Bone marrow (tissue), 2 donors: ENCODE results near the gene CCDC197.

Experiments
- DNase-seq, 2 donors: peaks; one replicate each; lab custom pipeline; 2025; lab: John Stamatoyannopoulos, UW

Gene CCDC197

GRCh38 chr14:94043111-94043755, 46.1 kb downstream of the CCDC197 start:
- no peak for DNase-seq

- no peak for DNase-seq
These were observed 46.8 kb downstream of the CCDC197 start for GRCh38 chr14:94043756-94044475.

DNA sequence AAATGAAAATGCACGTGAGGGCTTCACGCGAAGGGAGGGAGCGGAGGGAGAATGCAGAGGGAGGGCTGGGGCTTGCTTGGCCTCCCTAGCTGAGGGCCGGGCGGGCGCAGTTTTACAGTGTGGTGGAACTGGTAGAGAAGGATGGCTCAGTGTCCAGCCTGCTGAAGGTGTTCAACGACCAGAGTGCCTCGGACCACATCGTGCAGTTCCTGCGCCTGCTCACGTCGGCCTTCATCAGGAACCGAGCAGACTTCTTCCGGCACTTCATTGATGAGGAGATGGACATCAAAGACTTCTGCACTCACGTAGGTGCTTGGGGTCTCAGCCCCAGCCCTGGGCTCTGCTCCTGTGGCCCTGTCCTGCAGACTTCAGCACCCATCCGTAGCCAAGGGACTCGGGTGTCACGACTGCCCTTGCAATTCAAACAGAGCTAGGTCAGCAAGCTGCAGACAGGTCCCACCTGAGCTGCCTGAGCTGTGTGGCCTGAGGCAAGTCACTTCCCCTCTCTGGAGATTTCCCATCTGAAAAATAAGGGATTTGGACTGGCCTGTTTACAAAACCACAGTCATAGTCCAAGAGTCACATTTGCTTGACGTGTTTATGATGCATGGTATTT, 47.5 kb downstream of the CCDC197 start:
- DNase-seq = no peak

DNA sequence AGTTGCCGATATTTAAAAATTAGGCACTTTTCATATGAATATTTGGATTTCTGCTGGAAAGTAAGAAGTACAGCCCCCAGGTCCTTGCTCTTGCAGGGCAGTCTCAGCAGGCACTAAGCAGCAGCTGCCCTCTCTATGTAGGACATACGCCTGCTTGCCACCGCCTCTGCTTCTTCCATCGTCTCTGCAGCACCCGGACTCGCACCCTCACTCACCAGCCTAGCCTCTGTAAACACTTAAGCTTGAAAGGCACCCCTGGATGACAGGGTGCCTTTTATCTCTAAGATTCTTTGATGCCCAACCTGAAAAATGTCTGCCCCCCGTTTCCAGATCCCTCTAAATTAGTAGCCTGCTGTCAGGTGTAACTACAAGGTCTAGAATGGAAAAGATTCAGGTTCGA, 48.0 kb downstream of the CCDC197 start:
- DNase-seq = no peak

GRCh38 chr14:94045563-94046345, 48.7 kb downstream of the CCDC197 start:
- DNase-seq = no peak

GRCh38 chr14:94046696-94047250, 49.7 kb downstream of the CCDC197 start:
- DNase-seq = no peak

DNA sequence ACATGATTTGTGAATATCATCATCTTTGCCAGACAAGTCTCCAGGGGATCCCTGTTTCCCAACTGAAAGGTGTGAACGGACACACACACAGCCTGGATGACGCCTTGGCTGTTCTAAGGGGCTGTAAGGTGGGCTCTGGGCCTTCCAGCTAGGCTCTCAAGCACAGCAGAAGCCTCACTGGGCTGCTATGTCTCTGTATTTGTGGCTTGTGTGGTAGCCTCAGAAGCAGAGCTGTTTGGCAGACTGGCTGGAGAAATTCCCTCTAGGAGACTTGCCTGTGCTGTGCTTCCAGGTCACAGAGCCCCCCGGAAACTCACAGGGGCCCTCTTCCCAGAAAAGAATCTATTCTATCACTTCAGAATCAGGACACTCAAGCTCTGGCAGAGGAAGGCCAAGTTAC, 50.5 kb downstream of the CCDC197 start:
- DNase-seq = no peak

DNA sequence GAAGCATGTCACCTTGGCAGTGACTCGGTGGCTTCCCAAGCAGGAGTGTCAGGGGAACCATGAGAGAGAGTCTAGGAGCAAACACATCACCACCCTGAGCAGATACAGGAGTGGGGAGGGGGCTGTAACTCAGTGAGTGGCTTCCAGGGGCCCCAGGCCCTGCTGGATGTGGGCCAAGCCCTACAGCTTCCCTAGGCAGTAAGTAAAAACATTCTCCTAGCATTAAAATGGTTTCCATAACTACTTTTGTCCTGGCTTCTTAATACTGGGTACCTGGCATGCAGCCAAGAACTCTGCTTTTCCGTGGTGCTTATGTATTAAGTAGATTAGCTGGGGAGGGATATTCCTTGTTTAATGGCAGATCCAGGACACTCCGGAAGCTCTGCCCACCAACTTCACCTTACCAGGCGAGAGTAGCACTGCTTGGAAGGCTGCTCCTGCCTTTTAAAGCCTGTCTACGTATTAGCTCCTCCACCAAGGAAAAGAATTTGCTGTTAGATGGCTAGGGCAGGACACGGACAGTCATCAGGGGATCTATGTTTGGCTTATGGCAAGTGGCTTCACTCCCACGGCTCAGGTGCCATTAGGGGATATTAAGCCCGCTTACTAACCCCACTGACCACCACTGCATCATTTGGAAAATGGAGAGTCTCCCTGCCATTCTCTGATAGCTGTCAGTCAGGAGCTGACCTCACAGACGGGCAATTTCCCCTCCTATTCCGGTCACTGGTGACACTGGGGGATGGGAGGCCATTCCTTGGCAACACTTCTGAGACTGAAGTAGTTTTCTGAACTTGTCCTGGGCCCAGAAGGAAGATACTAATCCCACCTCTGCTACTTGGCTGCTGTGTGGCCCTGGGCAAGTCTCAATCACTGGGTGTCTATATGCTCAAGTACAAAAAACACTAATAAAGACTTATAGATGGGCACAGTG, 51.9 kb downstream of the CCDC197 start:
- DNase-seq = no peak

GRCh38 chr14:94049625-94050023, 52.5 kb downstream of the CCDC197 start:
- no peak for DNase-seq

GRCh38 chr14:94050231-94050880, 53.3 kb downstream of the CCDC197 start:
- no peak for DNase-seq

DNA sequence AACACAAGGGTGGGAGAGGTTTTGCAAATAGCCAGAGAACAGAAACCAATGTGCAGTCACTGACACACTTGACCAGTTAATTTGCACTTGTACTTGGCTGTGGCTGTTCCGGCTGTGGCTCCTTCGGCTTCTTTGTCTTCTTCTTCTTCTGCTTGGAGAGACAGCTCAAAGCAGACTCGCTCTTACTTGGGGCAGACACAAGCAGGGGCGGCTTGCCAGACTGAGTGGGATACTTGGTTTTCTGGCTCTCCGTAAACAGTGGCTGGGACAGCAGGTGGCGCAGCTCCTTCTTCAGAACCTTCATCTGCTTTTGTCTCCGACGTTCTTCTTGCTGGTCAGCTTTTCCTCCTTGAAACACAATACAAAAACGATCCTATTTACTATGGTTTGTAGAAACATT, 54.0 kb downstream of the CCDC197 start:
- no peak for DNase-seq

- no peak for DNase-seq
These were observed 54.7 kb downstream of the CCDC197 start for GRCh38 chr14:94051779-94052178.

- no peak for DNase-seq
These were observed 55.1 kb downstream of the CCDC197 start for GRCh38 chr14:94052199-94052598.

- DNase-seq = no peak
These were observed 55.6 kb downstream of the CCDC197 start for GRCh38 chr14:94052662-94053061.

- DNase-seq = no peak
These were observed 57.3 kb downstream of the CCDC197 start for GRCh38 chr14:94054401-94054800.

DNA sequence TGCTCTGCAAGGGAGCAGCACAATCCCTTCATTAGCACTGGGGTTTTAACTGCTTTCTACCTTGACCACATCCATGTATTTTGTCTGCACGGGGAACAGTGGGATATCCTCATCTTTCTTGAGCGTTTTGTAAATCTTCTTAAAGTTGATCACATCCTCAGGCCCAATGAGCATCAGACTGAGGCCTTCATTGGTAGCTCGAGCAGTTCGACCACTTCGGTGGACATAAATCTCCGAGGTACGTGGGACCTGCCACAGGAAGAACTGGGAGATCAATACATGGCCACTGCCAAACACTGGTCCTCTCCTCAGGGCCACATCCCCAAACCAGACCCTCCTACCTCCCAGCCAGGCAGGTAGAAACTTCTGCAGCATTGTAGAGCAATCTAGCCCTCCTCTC, 57.8 kb downstream of the CCDC197 start:
- no peak for DNase-seq

GRCh38 chr14:94056579-94057308, 59.6 kb downstream of the CCDC197 start:
- no peak for DNase-seq

DNA sequence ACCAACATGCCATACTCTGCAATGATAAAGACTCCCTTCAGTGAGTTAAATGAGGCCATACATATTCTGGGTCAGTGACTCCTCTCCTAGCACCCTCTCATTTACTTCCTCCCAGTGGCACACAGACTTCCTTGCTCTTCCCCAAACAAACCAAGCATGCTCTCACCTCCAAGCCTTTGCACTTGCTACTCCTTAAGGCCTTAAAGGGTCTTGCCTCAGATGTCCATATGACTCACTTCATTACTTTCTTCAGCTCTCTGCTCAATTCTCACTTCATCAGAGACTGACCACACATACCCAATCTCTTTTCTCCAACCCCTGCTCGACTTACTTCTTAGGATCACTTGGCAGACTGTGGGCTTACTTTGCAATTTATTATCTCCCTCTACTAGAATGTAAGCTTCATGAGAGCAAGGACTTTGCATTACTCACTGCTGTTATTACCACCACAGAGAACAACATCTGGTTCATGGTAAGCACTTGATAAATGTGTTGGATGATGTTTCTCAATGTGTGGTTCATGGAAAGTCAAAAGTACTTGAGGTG, 61.1 kb downstream of the CCDC197 start:
- DNase-seq = no peak
